DND-41 (cell line): ENCODE results near the gene SNAI3.

Source experiments
- ATAC-seq: fragments of 200-7000 bp; cut with Tn5 transposase; 3 replicates; pipeline ENCODE4 v1.9.1; 2021; ENCODE audit warnings: low read depth; ENCODE audit not compliant: insufficient read depth
- DNase-seq: peaks from one replicate; pipeline ENCODE4 v3.0.0-alpha.2; 2020
- H2AFZ ChIP-seq: 2 replicates; pipeline ENCODE4 v1.6.0; 2012; ENCODE audit warnings: low read depth, low read length
- H3K27ac ChIP-seq: 2 replicates; pipeline ENCODE4 v1.5.1; 2012; ENCODE audit warnings: low read length, inconsistent platforms
- H3K27me3 ChIP-seq: fragments of 200-600 bp; sonication (generic); 2 replicates; pipeline ENCODE4 v1.6.0; 2012; ENCODE audit warnings: low read length, mild to moderate bottlenecking, inconsistent platforms; ENCODE audit not compliant: insufficient read depth, poor library complexity
- H3K36me3 ChIP-seq: 2 replicates; pipeline ENCODE4 v1.5.1; 2012; ENCODE audit warnings: low read length, inconsistent platforms; ENCODE audit not compliant: insufficient read depth
- H3K4me1 ChIP-seq: 2 replicates; pipeline ENCODE4 v1.5.1; 2012; ENCODE audit warnings: mild to moderate bottlenecking, low read length; ENCODE audit not compliant: insufficient read depth
- H3K4me2 ChIP-seq: 2 replicates; pipeline ENCODE4 v1.6.0; 2012; ENCODE audit warnings: mild to moderate bottlenecking, moderate library complexity, low read length, inconsistent platforms; ENCODE audit not compliant: insufficient read depth
- H3K4me3 ChIP-seq, 2 experiments: fragments of 200-600 bp in 1 of 2; shearing (Covaris generic) in 1 of 2; 2 replicates each; pipeline ENCODE4 v1.5.1; 2012 to 2016; ENCODE audit warnings: inconsistent platforms in 2 of 2, low read length in 2 of 2, mild to moderate bottlenecking in 2 of 2, low read depth in 1 of 2, moderate library complexity in 1 of 2
- H3K79me2 ChIP-seq: 2 replicates; pipeline ENCODE4 v1.6.0; 2012; ENCODE audit warnings: low read length, inconsistent platforms; ENCODE audit not compliant: insufficient read depth
- H3K9ac ChIP-seq: 2 replicates; pipeline ENCODE4 v1.6.0; 2012; ENCODE audit warnings: low read depth, mild to moderate bottlenecking, inconsistent platforms, low read length, moderate library complexity
- H3K9me3 ChIP-seq: 2 replicates; pipeline ENCODE4 v1.5.1; 2012; ENCODE audit warnings: low read length, moderate library complexity, mild to moderate bottlenecking, inconsistent platforms; ENCODE audit not compliant: insufficient read depth, severe bottlenecking
- H4K20me1 ChIP-seq: 2 replicates; pipeline ENCODE4 v1.6.0; 2012; ENCODE audit warnings: low read length; ENCODE audit not compliant: insufficient read depth
- EZH2 ChIP-seq: IDR thresholded peaks from 3 replicates; pipeline ENCODE4 v1.6.1; 2012; ENCODE audit warnings: borderline replicate concordance, low read depth, mild to moderate bottlenecking, moderate library complexity, low read length, inconsistent platforms; ENCODE audit not compliant: severe bottlenecking
- TF ChIP-seq, protein P1 (sequence below): IDR thresholded peaks from 2 replicates; pipeline ENCODE4 v1.5.1; 2012; ENCODE audit warnings: borderline replicate concordance, low read length, moderate library complexity, mild to moderate bottlenecking; ENCODE audit not compliant: poor library complexity, severe bottlenecking; ENCODE audit errors: extremely low read depth

The SNAI3 gene

DNA sequence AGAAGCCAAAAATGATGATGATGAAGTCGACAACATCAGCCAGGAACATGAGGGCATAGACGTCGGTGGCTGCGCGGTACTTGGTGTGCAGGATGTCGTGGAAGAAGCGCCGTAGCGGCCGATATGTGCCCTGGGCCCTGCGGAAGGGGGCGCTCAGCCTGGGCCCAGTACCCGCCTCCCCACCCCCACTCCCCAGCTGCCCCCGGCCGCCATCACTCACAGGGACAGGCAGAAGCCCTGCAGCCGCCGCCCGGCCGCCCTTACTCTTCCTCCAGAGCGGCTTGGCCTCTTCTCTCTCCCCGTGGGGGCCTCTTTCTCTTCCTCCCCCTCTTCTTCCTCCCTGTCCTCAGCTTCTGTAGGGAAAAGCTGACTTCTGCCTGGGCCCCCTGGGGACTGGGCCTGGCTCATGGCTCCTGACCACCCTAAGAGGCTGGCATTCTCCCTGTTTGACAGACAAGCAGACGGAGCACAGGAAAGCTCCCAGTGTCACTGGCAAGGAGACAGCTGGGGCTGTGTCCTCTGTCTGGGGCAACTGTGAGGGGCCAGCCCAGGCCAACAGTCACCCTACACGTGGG is 34.2 kb upstream of the SNAI3 start:
- H3K79me2 ChIP-seq = no peaks in the 10 kb centered on the region
- H4K20me1 ChIP-seq = peaks cover 27% of the 10 kb centered on the region
- no peaks in the 10 kb centered on the region for H3K4me1 ChIP-seq
- ATAC-seq (no peak), DNase-seq (no peak)
- peaks cover 99% of the 10 kb centered on the region for H3K36me3 ChIP-seq
- H3K4me3 ChIP-seq = no peak overlapping the region
- no peaks in the 10 kb centered on the region for H3K9me3 ChIP-seq
- no peak overlapping the region for H3K4me2 ChIP-seq
- no peak overlapping the region for H2AFZ ChIP-seq
- no peak overlapping the region for H3K27ac ChIP-seq
- no peak for TF ChIP-seq EZH2
- TF ChIP-seq, protein P1, sequence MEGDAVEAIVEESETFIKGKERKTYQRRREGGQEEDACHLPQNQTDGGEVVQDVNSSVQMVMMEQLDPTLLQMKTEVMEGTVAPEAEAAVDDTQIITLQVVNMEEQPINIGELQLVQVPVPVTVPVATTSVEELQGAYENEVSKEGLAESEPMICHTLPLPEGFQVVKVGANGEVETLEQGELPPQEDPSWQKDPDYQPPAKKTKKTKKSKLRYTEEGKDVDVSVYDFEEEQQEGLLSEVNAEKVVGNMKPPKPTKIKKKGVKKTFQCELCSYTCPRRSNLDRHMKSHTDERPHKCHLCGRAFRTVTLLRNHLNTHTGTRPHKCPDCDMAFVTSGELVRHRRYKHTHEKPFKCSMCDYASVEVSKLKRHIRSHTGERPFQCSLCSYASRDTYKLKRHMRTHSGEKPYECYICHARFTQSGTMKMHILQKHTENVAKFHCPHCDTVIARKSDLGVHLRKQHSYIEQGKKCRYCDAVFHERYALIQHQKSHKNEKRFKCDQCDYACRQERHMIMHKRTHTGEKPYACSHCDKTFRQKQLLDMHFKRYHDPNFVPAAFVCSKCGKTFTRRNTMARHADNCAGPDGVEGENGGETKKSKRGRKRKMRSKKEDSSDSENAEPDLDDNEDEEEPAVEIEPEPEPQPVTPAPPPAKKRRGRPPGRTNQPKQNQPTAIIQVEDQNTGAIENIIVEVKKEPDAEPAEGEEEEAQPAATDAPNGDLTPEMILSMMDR = no peak
- H3K9ac ChIP-seq = no peak overlapping the region
- H3K27me3 ChIP-seq = no peaks in the 10 kb centered on the region

DNA sequence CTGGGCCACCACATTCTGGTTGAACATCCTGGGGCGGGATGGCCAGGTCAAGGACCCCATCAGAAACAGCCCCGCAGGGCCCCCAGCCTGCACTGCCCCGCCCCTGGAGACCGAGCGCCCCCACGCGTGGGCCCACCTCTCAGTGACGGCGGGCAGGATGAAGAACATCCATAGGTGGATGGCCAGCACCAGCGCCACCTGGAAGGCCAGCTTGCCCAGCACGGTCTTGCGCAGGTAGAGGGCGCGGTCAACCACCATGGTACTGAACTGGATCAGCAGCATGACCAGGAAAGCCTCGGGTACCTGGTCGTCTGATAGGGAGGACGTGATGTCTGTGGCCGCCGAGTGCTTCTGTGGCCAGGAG is 33.6 kb upstream of the SNAI3 start:
- DNase-seq (no peak), ATAC-seq (no peak)
- Histone ChIP-seq H3K27ac (no peak overlapping the region), H2AFZ (no peak overlapping the region), H3K4me1 (no peaks in the 10 kb centered on the region), H4K20me1 (peaks cover 29% of the 10 kb centered on the region), H3K4me3 (no peak overlapping the region), H3K4me2 (no peak overlapping the region), H3K9ac (no peak overlapping the region), H3K27me3 (no peaks in the 10 kb centered on the region), H3K9me3 (no peaks in the 10 kb centered on the region), H3K79me2 (no peaks in the 10 kb centered on the region), H3K36me3 (peaks cover 99% of the 10 kb centered on the region)
- TF ChIP-seq, protein P1 = no peak
- no peak for TF ChIP-seq EZH2

DNA sequence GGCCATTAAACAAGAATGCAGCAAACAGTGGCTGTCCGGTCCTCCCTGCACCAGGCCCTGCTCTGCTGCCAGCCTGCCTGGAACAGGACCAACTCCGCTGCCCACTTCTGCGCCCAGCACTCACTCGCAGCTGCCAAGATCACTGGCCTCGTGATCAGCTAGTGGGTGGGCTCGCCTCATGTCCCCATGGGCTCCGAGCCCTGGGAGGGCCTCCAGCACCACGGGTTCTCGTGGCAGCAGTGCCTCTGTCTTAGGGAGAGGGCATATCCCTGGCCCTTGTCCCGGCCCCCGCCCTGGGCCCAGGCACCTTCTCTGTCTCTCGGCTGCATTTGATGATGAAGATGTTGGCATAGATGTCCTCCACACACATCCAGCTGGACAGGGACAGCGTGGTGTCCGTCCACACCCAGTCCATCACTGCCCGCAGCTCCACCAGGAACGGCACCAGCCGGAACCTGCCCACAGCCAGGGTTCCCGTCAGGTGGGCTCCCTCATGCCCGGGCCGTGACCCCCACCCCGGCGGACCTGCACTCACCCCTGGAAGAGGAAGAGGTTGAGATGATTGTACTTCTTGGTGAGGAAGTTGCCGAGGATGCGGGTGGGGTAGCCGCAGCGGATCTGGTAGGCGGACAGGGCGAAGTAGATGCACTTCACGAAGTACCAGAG is 33.1 kb upstream of the SNAI3 start:
- no peak for TF ChIP-seq EZH2
- TF ChIP-seq, protein P1 = no peak
- H3K36me3 ChIP-seq = peaks cover 99% of the 10 kb centered on the region
- no peak overlapping the region for H3K4me3 ChIP-seq
- H3K27me3 ChIP-seq = no peaks in the 10 kb centered on the region
- DNase-seq (no peak), ATAC-seq (no peak)
- no peak overlapping the region for H3K4me2 ChIP-seq
- no peak overlapping the region for H2AFZ ChIP-seq
- no peaks in the 10 kb centered on the region for H3K4me1 ChIP-seq
- H3K27ac ChIP-seq = no peak overlapping the region
- H3K9me3 ChIP-seq = no peaks in the 10 kb centered on the region
- H3K9ac ChIP-seq = no peak overlapping the region
- H4K20me1 ChIP-seq = peaks cover 34% of the 10 kb centered on the region
- H3K79me2 ChIP-seq = no peaks in the 10 kb centered on the region
